Measurements from ENCODE around the gene SLC39A11. TPM values are rescaled to one million over a fixed set of nuclear protein-coding genes. Genes with fewer than 3 reads are reported as not detected.

The SLC39A11 gene
- total RNA-seq, 1 experiment from 2014 or later: 56.1 TPM

- intact Hi-C loops (cut with micrococcal nuclease; ENCODE audit: unreplicated experiment) (no loop called here), in situ Hi-C loops (cut with HindIII; ENCODE audit: low pct_unique_long_range_greater_than_20kb, low sequenced_read_pairs) (no loop called here)
- BruUV-seq (replicated peaks): no TSS peak
- ChIA-PET CTCF (no interaction called here), POLR2A (no interaction called here)
- DNase-seq (ENCODE audit: low read depth, low spot score): no peak
- Histone ChIP-seq H3K27me3 (ENCODE audit: control insufficient read depth, insufficient read depth, low read length) (no peaks in the 10 kb centered on the region), H3K4me1 (ENCODE audit: control insufficient read depth, insufficient read depth, low read length) (no peaks in the 10 kb centered on the region), H3K9me3 (ENCODE audit: control insufficient read depth, insufficient read depth, low read depth, low read length) (no peaks in the 10 kb centered on the region), H3K36me3 (ENCODE audit: control insufficient read depth, insufficient read depth, low read length) (no peaks in the 10 kb centered on the region), H3K27ac (ENCODE audit: low read length) (no peak overlapping the region), H3K4me3 (ENCODE audit: low read depth in 2 of 2, low read length in 2 of 2) (no peak overlapping the region)
- ATAC-seq: no peak
- TF ChIP-seq SIN3A (IDR thresholded peaks at IDR 0.05; ENCODE audit: borderline replicate concordance, insufficient read depth, low read depth, low read length) (no peak), POLR2AphosphoS5 (IDR thresholded peaks at IDR 0.05; ENCODE audit: low read depth, low read length) (no peak), TCF7L2 (IDR thresholded peaks at IDR 0.05; ENCODE audit: low read depth, low read length) (no peak), CTCF (IDR thresholded peaks at IDR 0.05) (no peak), REST (IDR thresholded peaks at IDR 0.05; ENCODE audit: insufficient read depth in 1 of 2, low read depth in 2 of 2, low read length in 1 of 2) (no peak)
These were observed 303.4 kb downstream of the SLC39A11 start for GRCh38 chr17:72788950-72789585.

GRCh38 chr17:72786209-72786608 is 306.3 kb downstream of the SLC39A11 start:
- TF ChIP-seq TCF7L2 (IDR thresholded peaks at IDR 0.05; ENCODE audit: low read depth, low read length): no peak
- no peak for TF ChIP-seq CTCF (IDR thresholded peaks at IDR 0.05)
- TF ChIP-seq POLR2AphosphoS5 (IDR thresholded peaks at IDR 0.05; ENCODE audit: low read depth, low read length): no peak
- no peak for TF ChIP-seq REST (IDR thresholded peaks at IDR 0.05; ENCODE audit: insufficient read depth in 1 of 2, low read depth in 2 of 2, low read length in 1 of 2)
- TF ChIP-seq SIN3A (IDR thresholded peaks at IDR 0.05; ENCODE audit: borderline replicate concordance, insufficient read depth, low read depth, low read length): no peak
- Histone ChIP-seq H3K9me3 (ENCODE audit: control insufficient read depth, insufficient read depth, low read depth, low read length) (no peaks in the 10 kb centered on the region), H3K4me3 (ENCODE audit: low read depth in 2 of 2, low read length in 2 of 2) (no peak overlapping the region), H3K4me1 (ENCODE audit: control insufficient read depth, insufficient read depth, low read length) (no peaks in the 10 kb centered on the region), H3K27me3 (ENCODE audit: control insufficient read depth, insufficient read depth, low read length) (no peaks in the 10 kb centered on the region), H3K36me3 (ENCODE audit: control insufficient read depth, insufficient read depth, low read length) (no peaks in the 10 kb centered on the region), H3K27ac (ENCODE audit: low read length) (no peak overlapping the region)
- ATAC-seq: no peak
- intact Hi-C loops (cut with micrococcal nuclease; ENCODE audit: unreplicated experiment) (no loop called here), in situ Hi-C loops (cut with HindIII; ENCODE audit: low pct_unique_long_range_greater_than_20kb, low sequenced_read_pairs) (no loop called here)
- POLR2A ChIA-PET: no interaction called here
- DNase-seq (ENCODE audit: low read depth, low spot score): no peak
- CTCF ChIA-PET: interaction anchor here (0.5 kb wide), 1 partner anchor 10 kb away, joined by 3 read pairs; no protein-coding TSS in a partner anchor
- no TSS peak for BruUV-seq (replicated peaks)

Data from Panc1 (cell line).